Neural cell (in vitro differentiated cells): ENCODE data around the gene DGKI. TPM values are rescaled to one million over a fixed set of nuclear protein-coding genes. Genes with fewer than 3 reads are reported as not detected.

Experiments
- H2AFZ ChIP-seq: fragments of 200-600, 300-800 bp; sonication (generic), shearing (Covaris generic); 2 replicates; pipeline ENCODE4 v1.6.0; 2014; ENCODE audit warnings: low read depth, mild to moderate bottlenecking, antibody characterized with exemption, low read length, moderate library complexity
- H3F3A ChIP-seq: fragments of 200-600 bp; shearing (Covaris generic); 2 replicates; pipeline ENCODE4 v1.6.1; 2016; ENCODE audit warnings: mild to moderate bottlenecking, moderate library complexity, mixed read lengths, antibody characterized with exemption, low read length; ENCODE audit not compliant: insufficient read depth, poor library complexity, severe bottlenecking
- H3K27ac ChIP-seq: fragments of 200-600, 300-800 bp; sonication (generic), shearing (Covaris generic); 2 replicates; pipeline ENCODE4 v1.5.1; 2014; ENCODE audit warnings: mild to moderate bottlenecking, low read length, moderate library complexity
- H3K27me3 ChIP-seq: fragments of 300-800, 200-600 bp; sonication (generic), shearing (Covaris generic); 2 replicates; pipeline ENCODE4 v1.6.0; 2014; ENCODE audit warnings: mild to moderate bottlenecking, low read depth, low read length, moderate library complexity; ENCODE audit not compliant: insufficient read depth
- H3K36me3 ChIP-seq: fragments of 300-800, 200-600 bp; sonication (generic), shearing (Covaris generic); 2 replicates; pipeline ENCODE4 v1.5.1; 2014; ENCODE audit warnings: mild to moderate bottlenecking, antibody characterized with exemption, low read length, moderate library complexity; ENCODE audit not compliant: insufficient read depth
- H3K4me2 ChIP-seq: fragments of 300-800, 200-600 bp; sonication (generic), shearing (Covaris generic); 2 replicates; pipeline ENCODE4 v1.6.0; 2014; ENCODE audit warnings: mild to moderate bottlenecking, low read length
- H3K4me3 ChIP-seq: fragments of 300-800, 200-600 bp; sonication (generic), shearing (Covaris generic); 2 replicates; pipeline ENCODE4 v1.5.1; 2014; ENCODE audit warnings: mild to moderate bottlenecking, low read length, moderate library complexity
- H3K79me2 ChIP-seq: fragments of 200-600 bp; shearing (Covaris generic); replicated peaks from 2 replicates; pipeline ENCODE4 v1.6.0; 2014; ENCODE audit warnings: mild to moderate bottlenecking, low read length, moderate library complexity; ENCODE audit not compliant: insufficient read depth
- H3K9ac ChIP-seq: fragments of 300-800, 200-600 bp; sonication (generic), shearing (Covaris generic); 2 replicates; pipeline ENCODE4 v1.6.1; 2016; ENCODE audit warnings: mild to moderate bottlenecking, low read length, mixed read lengths
- H3K9me2 ChIP-seq: fragments of 200-600 bp; shearing (Covaris generic); 2 replicates; pipeline ENCODE4 v1.6.1; 2016; ENCODE audit warnings: mild to moderate bottlenecking, low read length, mixed read lengths; ENCODE audit not compliant: insufficient read depth
- H3K9me3 ChIP-seq: fragments of 200-600, 300-800 bp; sonication (generic), shearing (Covaris generic); 2 replicates; pipeline ENCODE4 v1.6.1; 2016; ENCODE audit warnings: mild to moderate bottlenecking, mixed run types, low read length, moderate library complexity, mixed read lengths
- H4K20me1 ChIP-seq: fragments of 200-600 bp; shearing (Covaris generic); 2 replicates; pipeline ENCODE4 v1.6.1; 2016; ENCODE audit warnings: mild to moderate bottlenecking, mixed run types; ENCODE audit not compliant: insufficient read depth
- EP300 ChIP-seq: fragments of 450-650 bp; conservative IDR thresholded peaks from 2 replicates; pipeline ENCODE4 v1.6.1; 2014; ENCODE audit warnings: antibody characterized with exemption, mild to moderate bottlenecking, moderate library complexity; ENCODE audit not compliant: poor library complexity, severe bottlenecking
- EZH2 ChIP-seq: fragments of 200-600, 300-800 bp; shearing (Covaris generic), sonication (generic); IDR thresholded peaks from 2 replicates; pipeline ENCODE4 v1.6.1; 2014; ENCODE audit warnings: antibody characterized with exemption, low read length, borderline replicate concordance, mild to moderate bottlenecking; ENCODE audit not compliant: insufficient read depth, poor library complexity, severe bottlenecking
- MXI1 ChIP-seq: fragments of 450-650 bp; conservative IDR thresholded peaks from 2 replicates; pipeline ENCODE4 v1.6.1; 2014; ENCODE audit warnings: antibody characterized with exemption, mild to moderate bottlenecking; ENCODE audit not compliant: poor library complexity, severe bottlenecking
- POLR2AphosphoS5 ChIP-seq: IDR thresholded peaks from 2 replicates; pipeline ENCODE4 v1.6.1; 2012
- RAD21 ChIP-seq: fragments of 450-650 bp; conservative IDR thresholded peaks from 2 replicates; pipeline ENCODE4 v1.6.1; 2014; ENCODE audit warnings: antibody characterized with exemption, mild to moderate bottlenecking, moderate library complexity
- SMC3 ChIP-seq: fragments of 450-650 bp; conservative IDR thresholded peaks from 2 replicates; pipeline ENCODE4 v1.6.1; 2014; ENCODE audit warnings: antibody characterized with exemption, mild to moderate bottlenecking, moderate library complexity; ENCODE audit not compliant: poor library complexity
- TAF1 ChIP-seq: IDR thresholded peaks from 2 replicates; pipeline ENCODE4 v1.6.1; 2012; ENCODE audit warnings: low read depth
- polyA plus RNA-seq: library from polyadenylated mRNA; depleted of rRNA; stranded (reverse); fragments of >200 nt; gene quantifications from 2 replicates; pipeline ENCODE4 v1.2.3, GENCODE V29; 2014
- TF ChIP-seq, protein P1 (sequence below): fragments of 450-650 bp; IDR thresholded peaks from 2 replicates; pipeline ENCODE4 v1.5.1; 2014; ENCODE audit warnings: antibody characterized with exemption, mild to moderate bottlenecking, moderate library complexity; ENCODE audit not compliant: poor library complexity, severe bottlenecking
- TF ChIP-seq, protein P2 (sequence below): IDR thresholded peaks from 2 replicates; pipeline ENCODE4 v1.6.1; 2012; ENCODE audit warnings: borderline replicate concordance

The DGKI gene
- polyA plus RNA-seq, 1 donor from 2014 or later = 15.8 TPM

DNA sequence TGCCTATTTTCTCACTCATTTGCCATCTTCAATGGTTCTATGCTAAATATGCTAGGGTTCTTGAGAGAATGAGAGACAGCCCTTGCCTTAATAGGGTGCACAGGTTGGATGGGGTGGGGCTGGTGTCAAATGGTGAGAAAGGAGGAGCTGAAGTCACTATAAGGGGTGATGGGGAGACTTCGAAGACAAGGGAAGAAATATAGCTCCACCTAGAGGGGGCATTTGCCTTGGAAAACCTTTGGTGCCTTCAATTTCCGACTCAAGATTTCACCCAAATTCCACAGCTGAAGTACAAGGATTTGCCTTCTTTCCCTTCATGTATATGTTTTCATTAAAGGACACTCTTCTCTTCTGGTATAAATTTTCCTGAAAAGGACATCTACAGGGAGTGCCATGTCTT is 508.9 kb downstream of the DGKI start:
- Histone ChIP-seq H4K20me1 (no peaks in the 10 kb centered on the region), H3K27me3 (no peaks in the 10 kb centered on the region), H3K79me2 (no peaks in the 10 kb centered on the region), H3K9me2 (no peaks in the 10 kb centered on the region), H3K27ac (no peak overlapping the region), H3K9ac (no peak overlapping the region), H3K36me3 (no peaks in the 10 kb centered on the region), H3K4me3 (no peak overlapping the region), H3K4me2 (no peak overlapping the region), H3F3A (no peaks in the 10 kb centered on the region), H3K9me3 (no peaks in the 10 kb centered on the region), H2AFZ (no peak overlapping the region)
- TF ChIP-seq, protein P1, sequence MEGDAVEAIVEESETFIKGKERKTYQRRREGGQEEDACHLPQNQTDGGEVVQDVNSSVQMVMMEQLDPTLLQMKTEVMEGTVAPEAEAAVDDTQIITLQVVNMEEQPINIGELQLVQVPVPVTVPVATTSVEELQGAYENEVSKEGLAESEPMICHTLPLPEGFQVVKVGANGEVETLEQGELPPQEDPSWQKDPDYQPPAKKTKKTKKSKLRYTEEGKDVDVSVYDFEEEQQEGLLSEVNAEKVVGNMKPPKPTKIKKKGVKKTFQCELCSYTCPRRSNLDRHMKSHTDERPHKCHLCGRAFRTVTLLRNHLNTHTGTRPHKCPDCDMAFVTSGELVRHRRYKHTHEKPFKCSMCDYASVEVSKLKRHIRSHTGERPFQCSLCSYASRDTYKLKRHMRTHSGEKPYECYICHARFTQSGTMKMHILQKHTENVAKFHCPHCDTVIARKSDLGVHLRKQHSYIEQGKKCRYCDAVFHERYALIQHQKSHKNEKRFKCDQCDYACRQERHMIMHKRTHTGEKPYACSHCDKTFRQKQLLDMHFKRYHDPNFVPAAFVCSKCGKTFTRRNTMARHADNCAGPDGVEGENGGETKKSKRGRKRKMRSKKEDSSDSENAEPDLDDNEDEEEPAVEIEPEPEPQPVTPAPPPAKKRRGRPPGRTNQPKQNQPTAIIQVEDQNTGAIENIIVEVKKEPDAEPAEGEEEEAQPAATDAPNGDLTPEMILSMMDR = no peak
- no peak for TF ChIP-seq MXI1
- TF ChIP-seq TAF1 = no peak
- TF ChIP-seq, protein P2, sequence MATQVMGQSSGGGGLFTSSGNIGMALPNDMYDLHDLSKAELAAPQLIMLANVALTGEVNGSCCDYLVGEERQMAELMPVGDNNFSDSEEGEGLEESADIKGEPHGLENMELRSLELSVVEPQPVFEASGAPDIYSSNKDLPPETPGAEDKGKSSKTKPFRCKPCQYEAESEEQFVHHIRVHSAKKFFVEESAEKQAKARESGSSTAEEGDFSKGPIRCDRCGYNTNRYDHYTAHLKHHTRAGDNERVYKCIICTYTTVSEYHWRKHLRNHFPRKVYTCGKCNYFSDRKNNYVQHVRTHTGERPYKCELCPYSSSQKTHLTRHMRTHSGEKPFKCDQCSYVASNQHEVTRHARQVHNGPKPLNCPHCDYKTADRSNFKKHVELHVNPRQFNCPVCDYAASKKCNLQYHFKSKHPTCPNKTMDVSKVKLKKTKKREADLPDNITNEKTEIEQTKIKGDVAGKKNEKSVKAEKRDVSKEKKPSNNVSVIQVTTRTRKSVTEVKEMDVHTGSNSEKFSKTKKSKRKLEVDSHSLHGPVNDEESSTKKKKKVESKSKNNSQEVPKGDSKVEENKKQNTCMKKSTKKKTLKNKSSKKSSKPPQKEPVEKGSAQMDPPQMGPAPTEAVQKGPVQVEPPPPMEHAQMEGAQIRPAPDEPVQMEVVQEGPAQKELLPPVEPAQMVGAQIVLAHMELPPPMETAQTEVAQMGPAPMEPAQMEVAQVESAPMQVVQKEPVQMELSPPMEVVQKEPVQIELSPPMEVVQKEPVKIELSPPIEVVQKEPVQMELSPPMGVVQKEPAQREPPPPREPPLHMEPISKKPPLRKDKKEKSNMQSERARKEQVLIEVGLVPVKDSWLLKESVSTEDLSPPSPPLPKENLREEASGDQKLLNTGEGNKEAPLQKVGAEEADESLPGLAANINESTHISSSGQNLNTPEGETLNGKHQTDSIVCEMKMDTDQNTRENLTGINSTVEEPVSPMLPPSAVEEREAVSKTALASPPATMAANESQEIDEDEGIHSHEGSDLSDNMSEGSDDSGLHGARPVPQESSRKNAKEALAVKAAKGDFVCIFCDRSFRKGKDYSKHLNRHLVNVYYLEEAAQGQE = no peak
- no peak for TF ChIP-seq EZH2
- TF ChIP-seq EP300 = no peak
- no peak for TF ChIP-seq RAD21
- TF ChIP-seq POLR2AphosphoS5 = no peak
- TF ChIP-seq SMC3 = no peak

DNA sequence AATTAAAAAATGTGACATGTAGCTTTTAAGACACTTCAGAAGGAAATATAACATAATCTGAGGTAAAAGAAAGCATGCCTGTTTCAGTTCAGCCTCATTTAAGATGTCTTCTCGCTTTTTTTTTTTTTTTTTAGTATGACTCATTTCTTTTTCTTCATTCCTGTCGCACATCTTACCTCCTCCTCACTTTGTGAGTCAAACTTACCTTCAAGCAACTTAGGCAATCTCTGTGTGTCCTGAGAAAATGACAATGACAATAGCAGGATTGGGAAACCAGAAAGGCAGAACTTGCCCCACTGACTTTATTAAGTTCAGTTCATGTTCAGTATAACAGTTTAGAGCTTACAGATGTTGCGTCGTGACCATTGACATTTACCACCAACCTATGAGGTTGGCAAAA is 511.0 kb downstream of the DGKI start:
- H3K36me3 ChIP-seq = no peaks in the 10 kb centered on the region
- H3K9me3 ChIP-seq = no peaks in the 10 kb centered on the region
- H3K27me3 ChIP-seq = no peaks in the 10 kb centered on the region
- TF ChIP-seq SMC3 = no peak
- TF ChIP-seq, protein P2 = no peak
- TF ChIP-seq EZH2 = no peak
- TF ChIP-seq MXI1 = no peak
- no peak for TF ChIP-seq TAF1
- TF ChIP-seq, protein P1 = no peak
- TF ChIP-seq RAD21 = no peak
- TF ChIP-seq POLR2AphosphoS5 = no peak
- TF ChIP-seq EP300 = no peak
- no peak overlapping the region for H3K27ac ChIP-seq
- H4K20me1 ChIP-seq = no peaks in the 10 kb centered on the region
- no peak overlapping the region for H2AFZ ChIP-seq
- no peaks in the 10 kb centered on the region for H3K79me2 ChIP-seq
- H3K9me2 ChIP-seq = no peaks in the 10 kb centered on the region
- no peaks in the 10 kb centered on the region for H3F3A ChIP-seq
- no peak overlapping the region for H3K9ac ChIP-seq
- H3K4me3 ChIP-seq = no peak overlapping the region
- H3K4me2 ChIP-seq = no peak overlapping the region
